B cell (primary cell): ENCODE results near the gene CRTC1. TPM values are rescaled to one million over a fixed set of nuclear protein-coding genes. Genes with fewer than 3 reads are reported as not detected.

Experiments
- ATAC-seq: fragments of 200-7000 bp; cut with Tn5 transposase; one replicate; pipeline ENCODE4 v1.10.0; 2021; ENCODE audit warnings: low read depth, mild to moderate bottlenecking, moderate number of reproducible peaks, moderate library complexity
- CTCF ChIA-PET: fragments of 350-600 bp; sonication (Branson Sonifier 250); formaldehyde crosslinking; loops from one replicate; lab custom pipeline; 2021; ENCODE audit warnings: antibody characterized with exemption, inconsistent platforms; lab: Charles Lee
- POLR2A ChIA-PET: fragments of 350-600 bp; sonication (Branson Sonifier 250); formaldehyde crosslinking; loops from one replicate; lab custom pipeline; 2021; ENCODE audit warnings: antibody characterized with exemption; lab: Charles Lee
- DNase-seq: peaks from one replicate; pipeline ENCODE4 v3.0.0; 2013
- H2AFZ ChIP-seq: 2 replicates; pipeline ENCODE4 v1.6.1; 2012; ENCODE audit warnings: mild to moderate bottlenecking, low read depth, low read length; ENCODE audit not compliant: insufficient read depth, poor library complexity, severe bottlenecking
- H3K27ac ChIP-seq, 2 donors: 1 replicate in 1 of 2; 2 replicates in 1 of 2; pipeline ENCODE4 v1.5.1; 2012 to 2013; ENCODE audit warnings: low read length in 2 of 2, mild to moderate bottlenecking in 2 of 2, moderate library complexity in 1 of 2
- H3K27me3 ChIP-seq, 4 experiments: fragments of 200-600 bp in 1 of 4; sonication (generic) in 1 of 4; replicated peaks in 1 of 4; 1 replicate in 2 of 4; 2 replicates in 2 of 4; pipeline versions ENCODE4 v1.6.1 to v1.7.0; 2013 to 2016; ENCODE audit warnings: low read length in 3 of 4, mild to moderate bottlenecking in 2 of 4, mixed read lengths in 1 of 4, moderate library complexity in 1 of 4; ENCODE audit not compliant: insufficient read depth in 4 of 4, control insufficient read depth in 3 of 4; ENCODE audit errors: control extremely low read depth in 1 of 4
- H3K36me3 ChIP-seq, 2 experiments: replicated peaks in 1 of 2; 1 replicate in 1 of 2; 2 replicates in 1 of 2; pipeline versions ENCODE4 v1.6.1 to v1.7.1; 2013; ENCODE audit warnings: low read length in 1 of 2; ENCODE audit not compliant: insufficient read depth in 2 of 2, control insufficient read depth in 1 of 2; ENCODE audit errors: control extremely low read depth in 1 of 2, extremely low read depth in 1 of 2
- H3K4me1 ChIP-seq, 2 donors: fragments of 200-600 bp in 1 of 2; sonication (generic) in 1 of 2; 1 replicate in 1 of 2; 2 replicates in 1 of 2; pipeline versions ENCODE4 v1.5.1 to v1.6.1; 2013 to 2017; ENCODE audit warnings: low read length in 2 of 2; ENCODE audit not compliant: control insufficient read depth in 2 of 2, insufficient read depth in 2 of 2
- H3K4me2 ChIP-seq: replicated peaks from 2 replicates; pipeline ENCODE3; 2012; ENCODE audit warnings: mild to moderate bottlenecking, low read depth, low read length; ENCODE audit not compliant: poor library complexity, severe bottlenecking
- H3K4me3 ChIP-seq, 5 experiments: fragments of 200-600 bp in 1 of 5; sonication (generic) in 1 of 5; 1 replicate in 3 of 5; 2 replicates in 2 of 5; pipeline versions ENCODE4 v1.5.1 to v1.7.0; 2011 to 2016; ENCODE audit warnings: low read length in 4 of 5, mild to moderate bottlenecking in 4 of 5, low read depth in 2 of 5, control low read depth in 1 of 5, moderate library complexity in 1 of 5; ENCODE audit not compliant: insufficient read depth in 1 of 5; ENCODE audit errors: control extremely low read depth in 1 of 5, extremely low read depth in 1 of 5
- H3K79me2 ChIP-seq: fragments of 200-600 bp; sonication (generic); one replicate; pipeline ENCODE4 v1.6.0; 2016; ENCODE audit warnings: low read length; ENCODE audit not compliant: control insufficient read depth, insufficient read depth
- H3K9ac ChIP-seq: fragments of 200-600 bp; sonication (generic); 2 replicates; pipeline ENCODE4 v1.6.1; 2017; ENCODE audit warnings: mild to moderate bottlenecking, low read length, moderate library complexity
- H3K9me3 ChIP-seq, 3 donors: one replicate each; pipeline versions ENCODE4 v1.6.1 to v1.7.1; 2013; ENCODE audit warnings: low read length in 2 of 3; ENCODE audit not compliant: control insufficient read depth in 2 of 3, insufficient read depth in 1 of 3; ENCODE audit errors: control extremely low read depth in 1 of 3
- H4K20me1 ChIP-seq: 2 replicates; pipeline ENCODE4 v1.6.0; 2012; ENCODE audit warnings: mild to moderate bottlenecking, low read length; ENCODE audit not compliant: insufficient read depth, control insufficient read depth, poor library complexity, severe bottlenecking
- H3K27ac Mint-ChIP-seq: one replicate; pipeline ENCODE4 v1.8.0; 2021; ENCODE audit warnings: mixed read lengths
- H3K27me3 Mint-ChIP-seq: one replicate; pipeline ENCODE4 v1.8.0; 2021; ENCODE audit warnings: mixed read lengths
- H3K4me1 Mint-ChIP-seq: one replicate; pipeline ENCODE4 v1.8.0; 2021; ENCODE audit warnings: mixed read lengths
- H3K4me3 Mint-ChIP-seq: one replicate; pipeline ENCODE4 v1.8.0; 2021; ENCODE audit warnings: mixed read lengths
- H3K9me3 Mint-ChIP-seq: one replicate; pipeline ENCODE4 v1.8.0; 2022; ENCODE audit warnings: mixed read lengths; ENCODE audit not compliant: insufficient read depth
- CTCF ChIP-seq: fragments of 200-600 bp; IDR thresholded peaks from one replicate; pipeline ENCODE4 v1.8.0; 2022; ENCODE audit warnings: antibody characterized with exemption, mild to moderate bottlenecking
- EZH2 ChIP-seq: IDR thresholded peaks from 2 replicates; pipeline ENCODE4 v1.6.1; 2012; ENCODE audit warnings: borderline replicate concordance, low read depth, mild to moderate bottlenecking, moderate library complexity, low read length; ENCODE audit not compliant: insufficient read depth, poor library complexity, severe bottlenecking
- WGBS: methylation state at CpG from one replicate; pipeline ENCODE4 v1.1.5; 2013; ENCODE audit warnings: missing lambda C conversion rate; ENCODE audit not compliant: insufficient coverage; 5-methylcytosine and 5-hydroxymethylcytosine counted together
- intact Hi-C: fragments of 100-400 bp; cut with micrococcal nuclease; formaldehyde crosslinking; loops from one replicate; pipeline ENCODE4 v1.10.0; 2022
- polyA plus RNA-seq: library from polyadenylated mRNA; depleted of rRNA; stranded (reverse); fragments of >200 nt; gene quantifications from 2 replicates; pipeline ENCODE4 v1.2.3, GENCODE V29; 2012
- total RNA-seq, 2 donors: library from RNA; stranded (reverse); fragments of 120-200 nt in 1 of 2; gene quantifications; 1 replicate in 1 of 2; 2 replicates in 1 of 2; pipeline versions ENCODE4 v1.2.3 to v1.2.4, GENCODE V29; 2013 to 2022

Gene CRTC1
- total and polyA plus RNA-seq, 2 donors (not counting 1 experiment from before 2014, with no cell fraction given) = 15.9 to 30.1 TPM

GRCh38 chr19:18651300-18651699 lies 32.2 kb upstream of the CRTC1 start:
- 88% methylated on average over 1 of the region's 1 CpG for WGBS
- no peak overlapping the region for H3K4me2 ChIP-seq

GRCh38 chr19:18651733-18652132 lies 31.7 kb upstream of the CRTC1 start:
- ChIA-PET POLR2A (interaction anchor here (0.6 to 0.7 kb wide), 3 partner anchors 12 to 1977 kb away, joined by 3 to 7 read pairs (median 4); no protein-coding TSS in a partner anchor), CTCF (no interaction called here)
- no peak overlapping the region for H3K4me3 Mint-ChIP-seq
- peaks cover 19 to 22% of the 10 kb centered on the region in 2 donors for H3K4me1 ChIP-seq
- H3K27me3 Mint-ChIP-seq = no peaks in the 10 kb centered on the region
- no peaks in the 10 kb centered on the region for H3K9me3 ChIP-seq
- no peaks in the 10 kb centered on the region for H3K9me3 Mint-ChIP-seq
- H3K4me1 Mint-ChIP-seq = peaks cover 23% of the 10 kb centered on the region
- ATAC-seq = no peak
- H3K9ac ChIP-seq = no peak overlapping the region
- H2AFZ ChIP-seq = no peak overlapping the region
- intact Hi-C loops = no loop called here
- H4K20me1 ChIP-seq = peaks cover 52% of the 10 kb centered on the region
- no peak overlapping the region for H3K4me2 ChIP-seq
- peaks cover 43% of the 10 kb centered on the region for H3K79me2 ChIP-seq
- H3K27me3 ChIP-seq = no peaks in the 10 kb centered on the region
- no peak overlapping the region for H3K27ac ChIP-seq
- no peak for DNase-seq
- 87% methylated on average over 6 of the region's 6 CpGs for WGBS
- TF ChIP-seq CTCF (no peak), EZH2 (no peak)
- H3K27ac Mint-ChIP-seq = no peak overlapping the region
- H3K4me3 ChIP-seq = no peak overlapping the region
- H3K36me3 ChIP-seq = no peaks in the 10 kb centered on the region

More at GRCh38 chr19:18651300-18651699, 32.2 kb upstream of the CRTC1 start:
- ChIA-PET CTCF (no interaction called here), POLR2A (no interaction called here)
- H3K4me1 ChIP-seq = peaks cover 19 to 22% of the 10 kb centered on the region in 2 donors
- no peaks in the 10 kb centered on the region for H3K9me3 ChIP-seq
- no peaks in the 10 kb centered on the region for H3K36me3 ChIP-seq
- H4K20me1 ChIP-seq = peaks cover 55% of the 10 kb centered on the region
- H3K27ac ChIP-seq = no peak overlapping the region
- no peaks in the 10 kb centered on the region for H3K27me3 ChIP-seq
- no peak overlapping the region for H3K27ac Mint-ChIP-seq
- H3K9me3 Mint-ChIP-seq = no peaks in the 10 kb centered on the region
- no peak overlapping the region for H2AFZ ChIP-seq
- peaks cover 47% of the 10 kb centered on the region for H3K79me2 ChIP-seq
- DNase-seq (no peak), ATAC-seq (no peak)
- peaks cover 25% of the 10 kb centered on the region for H3K4me1 Mint-ChIP-seq
- TF ChIP-seq CTCF (no peak), EZH2 (no peak)
- intact Hi-C loops = no loop called here
- no peaks in the 10 kb centered on the region for H3K27me3 Mint-ChIP-seq
- no peak overlapping the region for H3K4me3 ChIP-seq
- H3K9ac ChIP-seq = no peak overlapping the region
- H3K4me3 Mint-ChIP-seq = no peak overlapping the region
